Vagina (tissue), 2 donors: ENCODE data around the gene PDE3A.

Experiments
- POLR2AphosphoS5 ChIP-seq, 2 donors: sonication (generic); formaldehyde crosslinking; IDR thresholded peaks; one replicate each; pipeline ENCODE4 v1.9.0; 2017; ENCODE audit warnings: antibody characterized with exemption in 2 of 2, mild to moderate bottlenecking in 2 of 2, low read depth in 1 of 2; ENCODE audit not compliant: insufficient read depth in 1 of 2
- TF ChIP-seq, protein P1 (sequence below), 3 experiments: fragments of 450-650 bp in 2 of 3; fragments of 200-600 bp in 1 of 3; sonication (generic) in 1 of 3; IDR thresholded peaks; one replicate each; pipeline ENCODE4 v1.5.1; 2017 to 2019; ENCODE audit warnings: antibody characterized with exemption in 3 of 3, mild to moderate bottlenecking in 2 of 3, moderate library complexity in 2 of 3

DNA sequence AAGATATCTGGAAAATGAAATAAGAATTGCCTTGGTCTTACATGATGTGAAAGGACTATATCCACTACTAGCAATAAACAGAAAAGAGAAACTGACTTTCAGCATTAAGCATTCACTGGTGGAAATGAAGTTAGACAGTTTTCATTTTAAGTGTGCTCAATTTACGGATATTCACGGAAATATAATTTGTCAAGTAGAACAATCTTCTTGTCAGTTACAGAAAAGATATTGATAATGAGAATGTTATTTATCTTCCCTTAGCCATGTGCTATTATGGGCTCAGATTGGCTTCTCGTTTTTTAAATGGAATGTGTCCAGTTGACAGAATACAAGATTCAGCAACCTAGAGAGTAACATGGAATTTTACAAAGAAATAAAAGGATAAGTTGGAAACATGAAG, 208.2 kb downstream of the PDE3A start:
- no peak for TF ChIP-seq POLR2AphosphoS5 (IDR thresholded peaks at IDR 0.05; ENCODE audit: insufficient read depth in 1 of 2, low read depth in 1 of 2)
- TF ChIP-seq, protein P1, sequence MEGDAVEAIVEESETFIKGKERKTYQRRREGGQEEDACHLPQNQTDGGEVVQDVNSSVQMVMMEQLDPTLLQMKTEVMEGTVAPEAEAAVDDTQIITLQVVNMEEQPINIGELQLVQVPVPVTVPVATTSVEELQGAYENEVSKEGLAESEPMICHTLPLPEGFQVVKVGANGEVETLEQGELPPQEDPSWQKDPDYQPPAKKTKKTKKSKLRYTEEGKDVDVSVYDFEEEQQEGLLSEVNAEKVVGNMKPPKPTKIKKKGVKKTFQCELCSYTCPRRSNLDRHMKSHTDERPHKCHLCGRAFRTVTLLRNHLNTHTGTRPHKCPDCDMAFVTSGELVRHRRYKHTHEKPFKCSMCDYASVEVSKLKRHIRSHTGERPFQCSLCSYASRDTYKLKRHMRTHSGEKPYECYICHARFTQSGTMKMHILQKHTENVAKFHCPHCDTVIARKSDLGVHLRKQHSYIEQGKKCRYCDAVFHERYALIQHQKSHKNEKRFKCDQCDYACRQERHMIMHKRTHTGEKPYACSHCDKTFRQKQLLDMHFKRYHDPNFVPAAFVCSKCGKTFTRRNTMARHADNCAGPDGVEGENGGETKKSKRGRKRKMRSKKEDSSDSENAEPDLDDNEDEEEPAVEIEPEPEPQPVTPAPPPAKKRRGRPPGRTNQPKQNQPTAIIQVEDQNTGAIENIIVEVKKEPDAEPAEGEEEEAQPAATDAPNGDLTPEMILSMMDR (IDR thresholded peaks at IDR 0.05): no peak
